GM21367 (cell line): ENCODE measurements around the gene MYO9A.

Experiments
- ATAC-seq: cut with Tn5 transposase; IDR thresholded peaks from one replicate; pipeline ENCODE4 v1.9.1; 2021; ENCODE audit not compliant: unreplicated experiment

Gene MYO9A, protein sequence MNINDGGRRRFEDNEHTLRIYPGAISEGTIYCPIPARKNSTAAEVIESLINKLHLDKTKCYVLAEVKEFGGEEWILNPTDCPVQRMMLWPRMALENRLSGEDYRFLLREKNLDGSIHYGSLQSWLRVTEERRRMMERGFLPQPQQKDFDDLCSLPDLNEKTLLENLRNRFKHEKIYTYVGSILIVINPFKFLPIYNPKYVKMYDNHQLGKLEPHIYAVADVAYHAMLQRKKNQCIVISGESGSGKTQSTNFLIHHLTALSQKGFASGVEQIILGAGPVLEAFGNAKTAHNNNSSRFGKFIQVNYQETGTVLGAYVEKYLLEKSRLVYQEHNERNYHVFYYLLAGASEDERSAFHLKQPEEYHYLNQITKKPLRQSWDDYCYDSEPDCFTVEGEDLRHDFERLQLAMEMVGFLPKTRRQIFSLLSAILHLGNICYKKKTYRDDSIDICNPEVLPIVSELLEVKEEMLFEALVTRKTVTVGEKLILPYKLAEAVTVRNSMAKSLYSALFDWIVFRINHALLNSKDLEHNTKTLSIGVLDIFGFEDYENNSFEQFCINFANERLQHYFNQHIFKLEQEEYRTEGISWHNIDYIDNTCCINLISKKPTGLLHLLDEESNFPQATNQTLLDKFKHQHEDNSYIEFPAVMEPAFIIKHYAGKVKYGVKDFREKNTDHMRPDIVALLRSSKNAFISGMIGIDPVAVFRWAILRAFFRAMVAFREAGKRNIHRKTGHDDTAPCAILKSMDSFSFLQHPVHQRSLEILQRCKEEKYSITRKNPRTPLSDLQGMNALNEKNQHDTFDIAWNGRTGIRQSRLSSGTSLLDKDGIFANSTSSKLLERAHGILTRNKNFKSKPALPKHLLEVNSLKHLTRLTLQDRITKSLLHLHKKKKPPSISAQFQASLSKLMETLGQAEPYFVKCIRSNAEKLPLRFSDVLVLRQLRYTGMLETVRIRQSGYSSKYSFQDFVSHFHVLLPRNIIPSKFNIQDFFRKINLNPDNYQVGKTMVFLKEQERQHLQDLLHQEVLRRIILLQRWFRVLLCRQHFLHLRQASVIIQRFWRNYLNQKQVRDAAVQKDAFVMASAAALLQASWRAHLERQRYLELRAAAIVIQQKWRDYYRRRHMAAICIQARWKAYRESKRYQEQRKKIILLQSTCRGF (N-terminal part only)

DNA sequence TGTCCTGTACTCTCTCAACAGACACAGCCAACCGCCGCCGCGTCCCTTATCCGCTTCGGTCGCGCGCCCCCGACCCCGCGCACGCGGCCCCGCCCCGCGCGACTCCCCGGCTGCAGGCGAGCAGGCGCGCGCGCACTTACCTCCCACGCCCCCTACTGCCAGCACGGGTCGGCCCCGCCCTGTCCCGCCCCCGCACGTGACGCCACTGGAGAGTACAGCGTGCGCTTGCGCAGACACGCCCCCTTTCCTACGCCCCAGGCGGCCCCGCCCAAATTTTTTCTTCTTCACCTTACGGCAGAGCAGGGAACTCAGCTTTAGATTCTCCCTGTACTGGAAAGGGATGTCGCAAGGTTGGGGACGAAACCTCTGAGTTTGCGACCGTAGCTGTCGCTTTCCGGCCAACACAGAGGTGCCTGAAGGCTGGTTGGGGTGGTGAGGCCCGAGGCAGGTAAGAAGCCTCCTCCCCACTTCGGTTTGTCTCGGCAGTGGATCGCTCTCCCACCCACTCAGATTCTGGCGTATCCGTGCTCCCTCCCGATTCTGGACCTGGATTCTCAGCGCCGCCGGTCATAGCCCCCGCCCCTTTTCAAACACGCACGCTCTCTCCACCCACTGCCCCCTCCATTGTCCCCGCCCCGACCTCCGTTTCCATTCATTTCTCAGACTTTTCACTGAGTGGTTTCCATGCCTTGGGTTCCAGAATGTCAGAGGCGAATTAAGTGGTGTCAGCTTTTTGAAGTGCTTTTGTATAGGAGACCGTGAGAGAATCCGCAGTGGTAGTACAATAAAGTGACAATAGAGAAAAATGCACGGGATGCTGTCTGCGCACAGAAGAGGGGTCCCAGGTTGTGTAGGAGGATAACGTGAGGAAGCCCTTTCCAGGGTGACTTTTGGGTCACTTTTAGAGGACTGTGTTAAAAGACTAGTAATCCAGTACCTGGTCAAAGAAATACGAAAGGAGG lies at the start of gene MYO9A, which contains the start of gene SENP8:
TSS of gene MYO9A (minus strand) at position 134 of the 962 bp plus-strand sequence. CDS start 71,587 bp downstream, outside the sequence.
TSS of gene SENP8 (plus strand) at position 387 of the 962 bp plus-strand sequence. CDS start 21,221 bp downstream, outside the sequence.
- ATAC-seq: peak; percentile 48

DNA sequence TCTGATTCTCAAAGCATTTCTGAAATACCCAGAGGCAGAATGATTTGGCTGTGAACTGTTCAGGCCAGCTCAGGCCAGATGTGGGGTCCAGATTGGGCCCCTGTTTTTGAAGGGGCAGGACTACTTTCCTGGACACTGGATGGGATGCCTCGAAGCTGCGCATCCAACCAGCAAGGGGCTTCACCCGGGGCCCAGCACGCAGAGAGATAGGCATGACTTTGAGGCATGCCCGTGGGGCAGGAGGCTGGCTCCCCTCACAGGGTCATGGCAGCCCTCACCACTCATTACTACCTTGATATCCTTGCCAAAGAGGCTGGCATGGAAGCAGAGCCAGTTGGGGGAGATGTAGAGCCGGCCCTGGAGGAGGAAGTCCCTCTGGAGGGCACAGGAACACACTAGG lies 49.5 kb upstream of the MYO9A start:
- no peak for ATAC-seq

DNA sequence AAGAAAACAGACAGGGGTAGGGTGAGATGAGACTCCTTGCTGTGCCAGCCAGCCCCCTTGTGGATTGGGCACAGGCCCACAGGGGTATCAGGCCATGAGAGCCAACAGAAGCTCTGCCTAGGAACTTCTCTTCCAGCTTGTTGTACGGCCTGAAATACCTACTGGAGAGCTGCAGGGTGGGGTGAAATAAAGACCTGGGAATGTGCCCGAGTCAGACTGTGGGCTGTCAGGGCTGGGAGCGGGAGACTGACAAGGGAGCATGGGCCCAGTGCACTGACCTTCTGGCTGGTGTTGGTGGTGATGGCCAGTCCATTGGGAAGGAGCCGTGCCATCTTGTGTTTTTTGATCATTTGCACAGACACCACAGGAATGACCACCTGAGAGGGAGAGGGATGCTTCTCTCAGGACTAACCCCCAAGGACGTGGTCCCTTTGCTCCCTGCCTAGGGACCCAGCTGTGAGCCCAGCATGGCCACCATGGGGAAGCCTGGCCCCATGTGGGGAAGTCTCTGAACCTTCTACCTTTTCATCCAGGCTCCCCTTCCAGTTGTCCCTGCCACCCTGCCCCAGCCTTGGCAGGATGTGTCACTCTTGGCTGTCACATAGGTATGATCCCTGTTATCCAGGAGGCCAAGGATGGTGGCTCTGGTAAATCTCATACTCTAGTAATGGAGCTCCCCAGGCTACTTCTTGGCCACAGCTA lies 48.9 kb upstream of the MYO9A start:
- ATAC-seq: no peak

DNA sequence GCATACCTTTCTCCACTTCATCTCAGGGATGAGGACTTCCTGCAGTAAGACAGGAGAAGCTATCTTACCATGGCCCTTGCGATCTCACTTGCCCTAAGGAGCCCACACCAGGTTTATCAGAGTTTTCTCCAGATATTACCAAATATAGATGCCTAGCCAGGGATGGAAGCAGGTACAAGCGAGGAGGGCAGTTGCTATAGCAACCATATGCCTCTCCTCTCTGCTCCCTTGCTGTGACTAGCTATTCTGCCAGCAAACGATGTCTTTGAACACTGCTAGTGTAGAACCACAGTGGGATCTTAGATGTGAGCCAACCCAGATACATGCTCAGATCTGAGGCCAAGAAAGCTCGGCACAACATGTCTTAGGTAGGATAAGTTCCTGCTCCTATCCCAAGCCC lies 45.8 kb upstream of the MYO9A start:
- ATAC-seq: no peak

DNA sequence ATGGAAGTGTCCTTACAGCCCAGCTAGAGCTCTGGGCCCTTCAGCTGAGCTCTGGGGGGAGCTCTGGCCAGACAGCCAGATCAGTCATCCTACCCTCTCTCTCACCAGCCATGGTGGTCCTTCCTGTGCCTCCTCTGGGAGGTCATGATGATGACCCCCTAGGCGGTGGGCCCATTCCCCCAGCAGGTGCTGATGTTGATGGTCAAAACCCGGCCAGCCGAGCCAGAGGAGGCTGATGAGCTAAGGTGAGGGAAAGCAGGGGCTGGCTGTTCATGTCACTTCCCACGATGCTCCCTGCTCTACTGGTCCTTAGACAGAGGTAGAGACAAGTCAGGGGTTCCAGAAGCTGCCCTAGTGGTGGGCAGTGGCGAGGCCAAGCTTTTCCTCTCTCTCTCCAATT lies 44.6 kb upstream of the MYO9A start:
- ATAC-seq: no peak

DNA sequence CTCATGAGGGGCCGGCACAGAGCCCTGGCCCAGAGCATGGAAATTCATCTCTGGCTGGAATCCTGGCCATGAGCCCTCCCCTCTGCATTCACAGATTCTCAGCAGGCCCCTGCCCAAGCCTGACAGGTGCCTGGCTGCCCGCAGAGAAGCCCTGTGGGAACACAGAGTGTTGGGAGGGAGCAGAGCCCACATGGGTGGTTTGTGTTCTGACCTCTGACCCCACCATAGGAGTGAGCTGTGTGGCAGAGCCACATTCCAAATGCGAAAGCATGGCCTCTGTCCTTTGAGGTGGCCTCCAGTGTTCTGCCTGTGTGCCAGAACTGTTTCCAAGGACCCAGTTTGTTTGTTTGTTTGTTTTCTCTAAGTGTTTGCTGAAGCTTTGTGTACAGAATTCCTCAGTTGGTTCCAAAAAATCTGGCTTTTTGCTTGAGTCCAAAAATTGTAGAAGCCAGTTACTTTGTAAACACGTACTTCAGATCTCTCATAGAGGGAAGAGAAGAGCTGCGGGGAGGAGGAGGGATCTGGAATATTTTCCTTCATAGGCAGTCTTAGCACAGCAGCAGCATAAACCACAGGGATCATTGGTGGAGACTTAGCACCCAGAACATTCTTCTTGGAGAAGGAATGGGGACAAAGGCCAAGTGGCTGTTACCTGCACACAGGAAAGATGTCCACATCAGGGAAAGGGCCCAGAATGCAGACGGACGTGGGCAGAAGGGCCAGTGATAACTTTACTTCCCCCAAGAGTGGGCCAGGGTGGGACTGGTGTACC lies 43.6 kb upstream of the MYO9A start:
- no peak for ATAC-seq

DNA sequence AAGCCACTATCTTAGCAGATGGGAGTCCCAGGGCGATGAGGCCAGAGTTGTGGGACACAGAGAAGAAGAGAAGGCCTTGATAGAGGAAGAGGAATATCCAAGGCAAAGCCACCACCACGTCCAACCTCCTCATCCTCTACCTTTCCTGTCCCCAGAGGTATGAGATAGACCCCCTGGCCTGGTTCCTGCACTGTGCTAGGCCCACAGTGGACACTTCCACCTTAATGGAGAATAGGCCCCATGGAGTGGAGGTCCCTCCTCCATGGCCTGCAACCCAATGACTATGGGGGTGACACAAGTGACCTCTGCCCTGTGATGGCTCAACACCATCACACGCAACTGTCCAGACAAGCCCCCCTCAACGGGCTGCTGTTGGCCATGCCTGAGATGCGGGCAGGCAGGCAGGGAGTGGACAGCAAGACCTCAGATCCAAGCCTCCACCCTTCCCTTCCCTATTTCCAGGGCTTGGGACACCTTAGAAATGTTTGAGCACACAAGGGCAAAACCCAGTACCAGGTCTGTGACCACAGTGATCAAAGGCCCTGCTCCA lies 42.8 kb upstream of the MYO9A start:
- ATAC-seq: no peak

DNA sequence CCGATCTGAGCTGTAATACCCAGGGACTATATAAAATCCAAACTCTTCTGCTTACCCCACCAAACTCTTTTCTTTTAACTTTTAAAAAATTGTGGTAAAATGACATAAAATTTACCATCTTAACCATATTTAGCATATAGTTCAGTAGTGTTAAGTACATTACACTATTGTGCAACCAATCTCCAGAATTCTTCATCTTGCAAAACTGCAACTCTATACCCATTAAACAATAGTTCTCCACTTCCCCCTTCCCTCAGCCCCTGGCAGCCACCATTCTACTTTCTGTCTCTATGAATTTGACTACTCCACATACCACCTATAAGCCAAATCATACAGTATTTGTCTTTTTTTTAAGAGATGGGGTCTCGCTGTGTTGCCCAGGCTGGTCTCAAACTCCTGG lies 39.0 kb upstream of the MYO9A start:
- ATAC-seq: no peak

DNA sequence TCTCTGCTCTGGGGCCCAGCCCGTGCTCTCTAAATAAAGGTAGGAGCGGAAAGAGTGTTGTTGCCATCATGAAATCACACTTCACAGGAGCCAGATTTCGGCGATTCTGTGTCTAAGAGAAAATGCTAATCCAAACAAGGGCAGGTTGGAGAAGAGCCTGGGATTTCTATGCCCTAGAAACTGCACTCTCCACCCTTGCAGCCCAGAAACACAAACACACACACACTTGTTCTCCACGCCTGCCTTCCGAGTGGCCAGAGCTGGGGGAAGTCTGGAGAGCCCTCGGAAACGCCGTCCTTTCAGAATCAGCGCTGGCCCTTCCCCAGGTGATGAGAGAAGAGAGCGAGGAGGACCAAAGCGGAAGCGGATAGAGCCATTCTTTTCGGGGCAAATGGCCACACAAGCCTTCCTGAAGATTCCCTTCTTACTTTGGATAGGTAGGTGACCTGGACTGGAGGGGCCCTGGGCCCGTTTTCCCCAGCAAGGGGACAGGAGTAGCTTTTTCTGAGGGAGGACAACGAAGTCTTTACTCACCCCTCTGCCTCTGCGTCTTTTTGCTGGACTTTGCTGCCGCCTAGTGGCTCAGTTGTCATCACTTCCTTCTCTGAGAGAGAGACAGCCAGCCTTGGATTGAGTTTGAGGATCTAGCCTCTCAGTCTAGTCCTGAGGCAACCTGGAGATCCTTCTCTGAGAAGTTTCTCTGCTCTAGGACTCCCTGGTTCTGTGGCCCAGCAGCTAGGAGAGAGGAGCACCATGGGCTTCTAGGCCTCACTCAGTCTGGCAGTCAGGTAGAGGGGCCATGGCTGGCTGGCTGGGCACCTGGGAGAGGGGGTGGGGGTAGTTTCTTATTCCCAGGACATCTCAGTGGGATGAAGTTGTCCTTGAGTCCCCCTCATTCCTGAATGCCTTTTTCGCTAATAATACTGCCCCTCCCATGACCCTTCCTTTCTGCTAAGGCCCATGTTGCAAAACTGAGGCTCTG lies 38.0 kb upstream of the MYO9A start:
- ATAC-seq: no peak

DNA sequence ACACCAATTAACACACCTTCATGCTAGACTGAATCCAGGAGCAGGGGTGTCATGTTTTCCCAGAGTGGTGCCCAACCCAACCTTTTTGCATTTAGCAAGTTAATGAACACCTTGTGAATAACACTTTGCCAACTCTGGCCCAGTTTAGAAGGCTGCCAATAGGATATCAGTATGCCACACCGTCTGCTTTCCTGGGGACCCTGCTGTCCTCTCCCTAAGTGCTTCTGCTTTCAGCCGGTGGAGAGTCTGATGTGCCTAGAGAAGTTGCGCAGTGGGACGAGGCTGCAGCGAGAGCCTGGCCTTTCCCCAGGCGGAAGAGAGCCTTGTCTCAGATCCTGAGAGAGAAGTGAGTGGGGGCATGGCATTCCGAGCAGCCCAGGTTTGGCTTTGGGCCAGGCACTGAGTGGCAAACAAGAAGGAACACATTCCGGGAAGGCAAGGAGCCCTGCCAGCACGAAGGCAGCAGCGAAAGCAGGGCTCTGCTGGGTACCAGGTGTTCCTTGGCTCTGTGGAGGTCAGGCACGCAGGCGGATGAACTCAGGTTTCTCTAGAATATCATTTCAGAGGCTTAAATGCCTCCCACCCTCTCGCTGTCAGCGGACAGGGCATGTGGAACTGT lies 37.2 kb upstream of the MYO9A start:
- no peak for ATAC-seq

DNA sequence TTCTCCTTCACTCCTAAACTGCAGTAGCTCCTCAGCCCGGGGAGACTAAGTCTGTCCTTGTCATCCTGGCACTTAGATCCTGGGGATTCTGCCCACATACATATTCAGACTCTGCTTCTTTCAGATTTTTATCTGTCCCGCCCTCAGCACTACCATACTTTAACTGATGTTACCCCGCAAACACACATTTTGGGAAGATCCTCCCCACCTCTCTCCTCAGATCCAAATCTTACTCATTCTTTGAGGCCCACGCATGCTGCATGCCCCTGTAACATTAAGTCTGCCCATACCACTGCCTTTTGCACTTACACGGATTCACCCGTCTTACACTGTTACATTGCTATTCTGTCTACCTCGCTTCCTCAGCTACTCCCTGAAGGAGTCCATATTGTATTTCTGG lies 36.4 kb upstream of the MYO9A start:
- ATAC-seq: no peak

DNA sequence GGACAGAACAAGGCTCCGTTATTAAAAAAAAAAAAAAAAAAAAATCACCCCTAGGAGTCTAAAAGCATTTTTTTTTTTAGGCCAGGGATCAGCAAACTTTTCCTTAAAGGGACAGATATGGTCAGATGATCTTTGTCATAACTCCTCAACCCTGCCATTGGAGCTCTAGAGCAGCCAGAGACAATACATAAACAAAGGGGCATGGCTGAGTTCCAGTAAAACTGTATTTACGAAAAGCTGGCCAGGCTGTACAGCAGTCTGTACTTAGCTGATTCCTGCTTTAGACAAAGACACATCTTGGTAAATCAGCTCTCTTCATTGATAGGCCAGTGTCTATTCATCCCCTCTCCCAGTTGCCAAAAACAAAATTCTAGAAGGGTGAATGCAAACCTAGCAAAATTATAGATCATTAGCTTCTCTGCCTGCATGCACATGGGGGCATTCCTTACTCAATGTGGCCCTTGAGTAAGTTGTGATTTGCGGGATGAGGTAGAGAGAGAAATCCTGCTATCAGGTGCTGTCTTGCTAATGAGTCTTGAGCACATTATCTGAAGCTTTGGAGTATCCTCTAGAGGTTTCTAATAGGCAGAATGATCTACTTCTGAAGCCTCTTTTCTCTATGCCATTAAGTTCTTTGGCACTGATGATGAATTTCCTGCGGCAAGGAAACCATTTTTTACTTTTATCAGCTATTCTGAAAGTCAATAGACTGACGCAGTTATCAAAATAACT lies 35.5 kb upstream of the MYO9A start:
- ATAC-seq: no peak

DNA sequence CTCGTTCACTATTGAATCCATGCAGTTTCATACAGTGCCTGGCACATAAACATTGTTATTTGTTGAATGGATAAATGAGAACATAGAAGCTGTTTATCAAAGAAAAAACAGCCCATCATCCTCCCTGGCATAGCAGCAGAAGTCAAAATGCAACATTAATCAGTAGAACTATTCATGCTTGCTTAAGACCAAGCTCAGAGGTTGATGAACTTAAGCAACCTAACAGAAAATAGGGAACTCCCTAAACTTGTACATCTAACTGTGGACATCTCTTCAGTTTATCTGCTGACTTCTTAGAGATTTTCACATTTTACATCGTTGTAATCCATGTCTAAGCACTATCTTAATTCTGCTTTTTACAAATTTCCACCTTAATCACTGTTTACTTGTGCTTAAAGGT lies 29.5 kb upstream of the MYO9A start:
- no peak for ATAC-seq

DNA sequence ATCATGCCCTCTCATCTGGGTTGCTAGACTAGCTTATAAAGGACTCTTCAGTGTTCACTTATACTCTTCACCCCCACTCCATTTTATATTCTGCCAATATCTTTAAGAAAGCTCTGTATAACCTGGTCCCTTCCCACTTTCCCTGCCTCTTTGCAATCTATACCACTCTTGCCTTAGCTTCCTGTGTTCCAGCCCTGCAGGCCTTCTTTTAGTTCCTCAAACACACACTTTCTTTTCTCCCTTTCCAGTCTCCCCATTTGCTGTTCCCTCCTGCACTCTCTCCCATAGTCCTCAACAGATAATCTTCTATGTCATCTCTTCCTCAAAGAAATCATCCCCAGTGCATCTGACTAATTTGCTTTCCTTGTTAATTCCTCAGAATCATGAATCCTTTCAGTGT lies 29.0 kb upstream of the MYO9A start:
- ATAC-seq: no peak

DNA sequence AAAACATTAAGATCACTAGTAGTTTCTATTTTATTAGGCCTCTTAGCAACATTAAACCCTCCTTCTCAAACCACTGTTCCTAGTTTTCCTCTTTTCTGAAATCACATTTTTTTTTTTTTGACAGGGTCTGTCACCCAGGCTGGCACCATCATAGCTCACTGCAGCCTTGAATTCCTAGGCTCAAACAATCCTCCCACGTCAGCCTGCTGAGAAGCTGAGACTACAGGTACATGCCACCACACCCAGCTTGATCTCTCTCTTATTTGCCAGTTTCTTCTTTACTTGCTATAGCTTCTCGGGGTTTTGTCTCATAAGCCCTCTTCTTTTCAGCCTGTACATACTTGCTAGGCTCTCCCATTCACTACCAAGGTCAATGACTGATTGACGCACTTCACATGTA lies 28.3 kb upstream of the MYO9A start:
- no peak for ATAC-seq
